HEK293 (cell line): ENCODE measurements around the gene PAQR5.

Source experiments
- CTCF ChIA-PET: fragments of 350-600 bp; formaldehyde crosslinking; extraction: SDS; loops from one replicate; lab custom pipeline; 2021; ENCODE audit warnings: antibody characterized with exemption; lab: Yijun Ruan, JAX
- POLR2A ChIA-PET: fragments of 300-600 bp; formaldehyde crosslinking; extraction: SDS; loops from one replicate; lab custom pipeline; 2020; ENCODE audit warnings: antibody characterized with exemption, inconsistent platforms; lab: Yijun Ruan, JAX
- H3K27ac ChIP-seq: fragments of 200-500 bp; sonication (Bioruptor generic); 2 replicates; pipeline ENCODE4 v1.5.1; 2014; ENCODE audit warnings: low read depth, low read length, control low read depth, inconsistent platforms; ENCODE audit errors: extremely low read depth
- H3K36me3 ChIP-seq, 2 experiments: fragments of 200-500 bp in 1 of 2; sonication (Bioruptor generic) in 1 of 2; 1 replicate in 1 of 2; 2 replicates in 1 of 2; pipeline ENCODE4 v1.5.1; 2014 to 2017; ENCODE audit warnings: inconsistent platforms in 2 of 2, low read length in 2 of 2; ENCODE audit not compliant: control insufficient read depth in 2 of 2, insufficient read depth in 1 of 2
- H3K4me1 ChIP-seq: fragments of 200-500 bp; sonication (Bioruptor generic); 2 replicates; pipeline ENCODE4 v1.5.1; 2014; ENCODE audit warnings: mild to moderate bottlenecking, low read length, inconsistent platforms; ENCODE audit not compliant: control insufficient read depth, insufficient read depth
- H3K4me3 ChIP-seq: 2 replicates; pipeline ENCODE4 v1.5.1; 2011; ENCODE audit warnings: low read depth, mild to moderate bottlenecking, control low read depth, low read length, moderate library complexity
- H3K9me3 ChIP-seq: fragments of 200-500 bp; sonication (Bioruptor generic); 2 replicates; pipeline ENCODE4 v1.5.1; 2014; ENCODE audit warnings: low read depth, low read length, inconsistent platforms; ENCODE audit not compliant: control insufficient read depth, insufficient read depth
- EGR2 ChIP-seq: fragments of 450-650 bp; formaldehyde crosslinking; IDR thresholded peaks from 2 replicates; pipeline ENCODE4 v1.5.1; 2016; ENCODE audit warnings: low read depth, missing biosample characterization, missing genetic modification characterization
- GLI2 ChIP-seq: fragments of 450-650 bp; formaldehyde crosslinking; IDR thresholded peaks from 2 replicates; pipeline ENCODE4; 2017; ENCODE audit warnings: missing biosample characterization, missing genetic modification characterization, low read depth, borderline replicate concordance
- TCF7L2 ChIP-seq: IDR thresholded peaks from 2 replicates; pipeline ENCODE4 v1.6.1; 2011; ENCODE audit warnings: low read depth, mild to moderate bottlenecking, inconsistent platforms, low read length, moderate library complexity, borderline replicate concordance
- ZBTB7A ChIP-seq: fragments of 450-650 bp; formaldehyde crosslinking; IDR thresholded peaks from 2 replicates; pipeline ENCODE4 v1.5.1; 2016; ENCODE audit warnings: low read depth, missing biosample characterization, missing genetic modification characterization
- ZBTB8A ChIP-seq: fragments of 450-650 bp; formaldehyde crosslinking; IDR thresholded peaks from 2 replicates; pipeline ENCODE4 v1.5.1; 2016; ENCODE audit warnings: missing biosample characterization, missing genetic modification characterization
- ZEB2 ChIP-seq: fragments of 450-650 bp; formaldehyde crosslinking; IDR thresholded peaks from 2 replicates; pipeline ENCODE4 v1.5.1; 2016; ENCODE audit warnings: missing biosample characterization, missing genetic modification characterization
- ZNF112 ChIP-seq: fragments of 450-650 bp; formaldehyde crosslinking; IDR thresholded peaks from 2 replicates; pipeline ENCODE4 v1.5.0; 2017; ENCODE audit warnings: missing biosample characterization, missing genetic modification characterization
- ZNF146 ChIP-seq: fragments of 450-650 bp; formaldehyde crosslinking; IDR thresholded peaks from 2 replicates; pipeline ENCODE4 v1.5.1; 2016; ENCODE audit warnings: missing biosample characterization, missing genetic modification characterization
- ZNF155 ChIP-seq: fragments of 450-650 bp; formaldehyde crosslinking; IDR thresholded peaks from 2 replicates; pipeline ENCODE4 v1.5.1; 2016; ENCODE audit warnings: missing biosample characterization, missing genetic modification characterization
- ZNF169 ChIP-seq: fragments of 450-650 bp; formaldehyde crosslinking; IDR thresholded peaks from 2 replicates; pipeline ENCODE4 v1.5.1; 2016; ENCODE audit warnings: missing biosample characterization, missing genetic modification characterization
- ZNF174 ChIP-seq: fragments of 450-650 bp; formaldehyde crosslinking; IDR thresholded peaks from 2 replicates; pipeline ENCODE4 v1.5.0; 2017; ENCODE audit warnings: missing biosample characterization, mild to moderate bottlenecking, missing genetic modification characterization
- ZNF248 ChIP-seq: fragments of 450-650 bp; formaldehyde crosslinking; IDR thresholded peaks from 2 replicates; pipeline ENCODE4 v1.5.1; 2017; ENCODE audit warnings: missing biosample characterization, missing genetic modification characterization
- ZNF274 ChIP-seq, 2 experiments: fragments of 200-500 bp in 1 of 2; fragments of 450-650 bp in 1 of 2; sonication (Bioruptor generic) in 1 of 2; formaldehyde crosslinking in 1 of 2; IDR thresholded peaks; 2 replicates each; pipeline versions ENCODE4 v1.5.1 to v1.6.1; 2014 to 2016; ENCODE audit warnings: borderline replicate concordance in 1 of 2, inconsistent platforms in 1 of 2, low read length in 1 of 2, missing biosample characterization in 1 of 2, missing genetic modification characterization in 1 of 2
- ZNF292 ChIP-seq: fragments of 450-650 bp; formaldehyde crosslinking; IDR thresholded peaks from 2 replicates; pipeline ENCODE4 v1.5.1; 2016; ENCODE audit warnings: low read depth, missing biosample characterization, missing genetic modification characterization, borderline replicate concordance
- ZNF311 ChIP-seq: fragments of 450-650 bp; formaldehyde crosslinking; IDR thresholded peaks from 2 replicates; pipeline ENCODE4 v1.5.1; 2017; ENCODE audit warnings: missing biosample characterization, missing genetic modification characterization, borderline replicate concordance
- ZNF394 ChIP-seq: fragments of 450-650 bp; formaldehyde crosslinking; IDR thresholded peaks from 2 replicates; pipeline ENCODE4 v1.5.1; 2016; ENCODE audit warnings: missing biosample characterization, missing genetic modification characterization, mild to moderate bottlenecking, moderate library complexity, borderline replicate concordance
- ZNF449 ChIP-seq: fragments of 450-650 bp; formaldehyde crosslinking; IDR thresholded peaks from 2 replicates; pipeline ENCODE4 v1.5.1; 2017; ENCODE audit warnings: missing biosample characterization, mild to moderate bottlenecking, missing genetic modification characterization, moderate library complexity
- ZNF560 ChIP-seq: fragments of 450-650 bp; formaldehyde crosslinking; IDR thresholded peaks from 2 replicates; pipeline ENCODE4 v1.5.1; 2017; ENCODE audit warnings: missing biosample characterization, missing genetic modification characterization, borderline replicate concordance
- ZNF626 ChIP-seq: fragments of 450-650 bp; sonication (Bioruptor Pico); formaldehyde crosslinking; IDR thresholded peaks from 2 replicates; pipeline ENCODE4 v1.5.1; 2018; ENCODE audit warnings: missing biosample characterization, missing genetic modification characterization, inconsistent platforms
- ZNF629 ChIP-seq: fragments of 450-650 bp; formaldehyde crosslinking; IDR thresholded peaks from 2 replicates; pipeline ENCODE4 v1.5.1; 2017; ENCODE audit warnings: missing biosample characterization, missing genetic modification characterization
- ZNF768 ChIP-seq: fragments of 450-650 bp; formaldehyde crosslinking; IDR thresholded peaks from 2 replicates; pipeline ENCODE4 v1.5.1; 2018; ENCODE audit warnings: missing biosample characterization, mild to moderate bottlenecking, missing genetic modification characterization
- ZNF777 ChIP-seq: fragments of 450-650 bp; formaldehyde crosslinking; IDR thresholded peaks from 2 replicates; pipeline ENCODE4 v1.5.1; 2017; ENCODE audit warnings: missing biosample characterization, missing genetic modification characterization, borderline replicate concordance
- ZSCAN23 ChIP-seq: fragments of 450-650 bp; formaldehyde crosslinking; IDR thresholded peaks from 2 replicates; pipeline ENCODE4 v1.5.1; 2016; ENCODE audit warnings: missing biosample characterization, missing genetic modification characterization
- TF ChIP-seq, protein P1 (sequence below): fragments of 450-650 bp; formaldehyde crosslinking; IDR thresholded peaks from 2 replicates; pipeline ENCODE4 v1.5.1; 2016; ENCODE audit warnings: missing biosample characterization, missing genetic modification characterization
- TF ChIP-seq, protein P2 (sequence below): fragments of 450-650 bp; formaldehyde crosslinking; IDR thresholded peaks from 2 replicates; pipeline ENCODE4 v1.5.1; 2016; ENCODE audit warnings: missing biosample characterization, missing genetic modification characterization
- TF ChIP-seq, protein P3 (sequence below): fragments of 450-650 bp; formaldehyde crosslinking; IDR thresholded peaks from 2 replicates; pipeline ENCODE4 v1.5.1; 2016; ENCODE audit warnings: missing biosample characterization, missing genetic modification characterization, borderline replicate concordance

PAQR5 gene

GRCh38 chr15:69279636-69280035 lies 19.1 kb upstream of the PAQR5 start:
- H3K27ac ChIP-seq = no peak overlapping the region
- TF ChIP-seq ZNF768 (tag by site-specific recombination) = no peak
- TF ChIP-seq ZNF174 (tag by site-specific recombination) = no peak
- no peak for TF ChIP-seq GLI2 (tag by site-specific recombination)
- no peak for TF ChIP-seq ZNF169 (tag by site-specific recombination)
- TF ChIP-seq, protein P1, sequence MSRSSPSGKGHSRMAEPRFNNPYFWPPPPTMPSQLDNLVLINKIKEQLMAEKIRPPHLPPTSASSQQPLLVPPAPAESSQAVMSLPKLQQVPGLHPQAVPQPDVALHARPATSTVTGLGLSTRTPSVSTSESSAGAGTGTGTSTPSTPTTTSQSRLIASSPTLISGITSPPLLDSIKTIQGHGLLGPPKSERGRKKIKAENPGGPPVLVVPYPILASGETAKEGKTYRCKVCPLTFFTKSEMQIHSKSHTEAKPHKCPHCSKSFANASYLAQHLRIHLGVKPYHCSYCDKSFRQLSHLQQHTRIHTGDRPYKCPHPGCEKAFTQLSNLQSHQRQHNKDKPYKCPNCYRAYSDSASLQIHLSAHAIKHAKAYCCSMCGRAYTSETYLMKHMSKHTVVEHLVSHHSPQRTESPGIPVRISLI (tag by site-specific recombination) = no peak
- no peak for TF ChIP-seq ZNF626 (tag by site-specific recombination)
- TF ChIP-seq ZBTB8A (tag by site-specific recombination) = no peak
- TF ChIP-seq ZNF449 (tag by site-specific recombination) = no peak
- TF ChIP-seq ZSCAN23 (tag by site-specific recombination) = no peak
- no peak for TF ChIP-seq ZNF274 (IDR thresholded peaks at IDR 0.05; ENCODE audit: low read length)
- no peak for TF ChIP-seq ZNF274 (tag by site-specific recombination; IDR thresholded peaks at IDR 0.05; ENCODE audit: borderline replicate concordance)
- TF ChIP-seq, protein P2, sequence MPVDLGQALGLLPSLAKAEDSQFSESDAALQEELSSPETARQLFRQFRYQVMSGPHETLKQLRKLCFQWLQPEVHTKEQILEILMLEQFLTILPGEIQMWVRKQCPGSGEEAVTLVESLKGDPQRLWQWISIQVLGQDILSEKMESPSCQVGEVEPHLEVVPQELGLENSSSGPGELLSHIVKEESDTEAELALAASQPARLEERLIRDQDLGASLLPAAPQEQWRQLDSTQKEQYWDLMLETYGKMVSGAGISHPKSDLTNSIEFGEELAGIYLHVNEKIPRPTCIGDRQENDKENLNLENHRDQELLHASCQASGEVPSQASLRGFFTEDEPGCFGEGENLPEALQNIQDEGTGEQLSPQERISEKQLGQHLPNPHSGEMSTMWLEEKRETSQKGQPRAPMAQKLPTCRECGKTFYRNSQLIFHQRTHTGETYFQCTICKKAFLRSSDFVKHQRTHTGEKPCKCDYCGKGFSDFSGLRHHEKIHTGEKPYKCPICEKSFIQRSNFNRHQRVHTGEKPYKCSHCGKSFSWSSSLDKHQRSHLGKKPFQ (tag by site-specific recombination) = no peak
- TF ChIP-seq, all 188 proteins: peak for 0
- Histone ChIP-seq H3K4me3 (no peak overlapping the region), H3K36me3 (no peaks in the 10 kb centered on the region), H3K4me1 (peaks cover 9% of the 10 kb centered on the region; the same call in 1 of the 2 replicates), H3K9me3 (no peaks in the 10 kb centered on the region)
- ChIA-PET POLR2A (no interaction called here), CTCF (interaction anchor here (2.7 to 4.8 kb wide), 2 partner anchors 14 to 220 kb away, joined by 12 to 19 read pairs; no protein-coding TSS in a partner anchor)

DNA sequence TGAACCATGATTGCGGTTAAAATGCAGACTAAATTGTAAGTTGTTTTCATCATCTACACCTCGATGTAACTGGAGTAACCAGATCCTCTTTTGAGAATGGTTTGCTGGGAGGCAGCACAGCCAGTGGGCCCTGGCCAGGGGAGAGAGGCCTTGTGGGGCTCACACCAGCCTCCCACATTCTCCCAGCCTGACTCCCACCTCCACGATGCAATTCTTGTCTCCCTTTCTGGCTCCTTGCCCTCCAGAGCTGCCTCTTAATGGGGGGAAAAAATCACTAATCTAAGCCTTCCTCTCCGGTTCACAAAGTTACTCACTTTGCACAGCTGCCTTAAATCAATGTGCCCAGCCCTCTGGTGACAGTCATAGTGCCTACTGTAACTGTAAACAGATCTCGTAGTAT lies 17.9 kb upstream of the PAQR5 start:
- Histone ChIP-seq H3K9me3 (no peaks in the 10 kb centered on the region), H3K36me3 (no peaks in the 10 kb centered on the region), H3K4me3 (no peak overlapping the region), H3K27ac (no peak overlapping the region), H3K4me1 (peaks cover under 1% of the 10 kb centered on the region; the same call in 1 of the 2 replicates)
- ChIA-PET POLR2A (no interaction called here), CTCF (interaction anchor here (2.7 to 4.8 kb wide), 2 partner anchors 15 to 222 kb away, joined by 12 to 19 read pairs; no protein-coding TSS in a partner anchor)
- TF ChIP-seq ZNF292 (tag by site-specific recombination) = no peak
- no peak for TF ChIP-seq ZNF248 (tag by site-specific recombination)
- no peak for TF ChIP-seq ZNF560 (tag by site-specific recombination)
- TF ChIP-seq EGR2 (tag by site-specific recombination) = peak; percentile 43
- TF ChIP-seq, protein P3, sequence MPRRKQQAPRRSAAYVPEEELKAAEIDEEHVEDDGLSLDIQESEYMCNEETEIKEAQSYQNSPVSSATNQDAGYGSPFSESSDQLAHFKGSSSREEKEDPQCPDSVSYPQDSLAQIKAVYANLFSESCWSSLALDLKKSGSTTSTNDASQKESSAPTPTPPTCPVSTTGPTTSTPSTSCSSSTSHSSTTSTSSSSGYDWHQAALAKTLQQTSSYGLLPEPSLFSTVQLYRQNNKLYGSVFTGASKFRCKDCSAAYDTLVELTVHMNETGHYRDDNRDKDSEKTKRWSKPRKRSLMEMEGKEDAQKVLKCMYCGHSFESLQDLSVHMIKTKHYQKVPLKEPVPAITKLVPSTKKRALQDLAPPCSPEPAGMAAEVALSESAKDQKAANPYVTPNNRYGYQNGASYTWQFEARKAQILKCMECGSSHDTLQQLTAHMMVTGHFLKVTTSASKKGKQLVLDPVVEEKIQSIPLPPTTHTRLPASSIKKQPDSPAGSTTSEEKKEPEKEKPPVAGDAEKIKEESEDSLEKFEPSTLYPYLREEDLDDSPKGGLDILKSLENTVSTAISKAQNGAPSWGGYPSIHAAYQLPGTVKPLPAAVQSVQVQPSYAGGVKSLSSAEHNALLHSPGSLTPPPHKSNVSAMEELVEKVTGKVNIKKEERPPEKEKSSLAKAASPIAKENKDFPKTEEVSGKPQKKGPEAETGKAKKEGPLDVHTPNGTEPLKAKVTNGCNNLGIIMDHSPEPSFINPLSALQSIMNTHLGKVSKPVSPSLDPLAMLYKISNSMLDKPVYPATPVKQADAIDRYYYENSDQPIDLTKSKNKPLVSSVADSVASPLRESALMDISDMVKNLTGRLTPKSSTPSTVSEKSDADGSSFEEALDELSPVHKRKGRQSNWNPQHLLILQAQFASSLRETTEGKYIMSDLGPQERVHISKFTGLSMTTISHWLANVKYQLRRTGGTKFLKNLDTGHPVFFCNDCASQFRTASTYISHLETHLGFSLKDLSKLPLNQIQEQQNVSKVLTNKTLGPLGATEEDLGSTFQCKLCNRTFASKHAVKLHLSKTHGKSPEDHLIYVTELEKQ (tag by site-specific recombination) = no peak
- TF ChIP-seq ZEB2 = no peak
- TF ChIP-seq ZNF777 = no peak
- TF ChIP-seq TCF7L2 = no peak
- no peak for TF ChIP-seq ZNF629 (tag by site-specific recombination)
- no peak for TF ChIP-seq ZNF112 (tag by site-specific recombination)
- no peak for TF ChIP-seq ZNF311
- TF ChIP-seq ZNF394 = no peak
- TF ChIP-seq ZNF146 = no peak
- TF ChIP-seq ZNF155 (tag by site-specific recombination) = no peak
- no peak for TF ChIP-seq ZBTB7A (tag by site-specific recombination)
